HEK293T (cell line): ENCODE results near the gene SAXO1.

Experiments
- ARNT ChIP-seq: fragments of 450-650 bp; IDR thresholded peaks from 2 replicates; pipeline ENCODE4 v1.6.1; 2017; ENCODE audit warnings: mild to moderate bottlenecking
- FOXA1 ChIP-seq: fragments of 450-650 bp; IDR thresholded peaks from 2 replicates; pipeline ENCODE4 v1.6.1; 2016; ENCODE audit warnings: mild to moderate bottlenecking

DNA sequence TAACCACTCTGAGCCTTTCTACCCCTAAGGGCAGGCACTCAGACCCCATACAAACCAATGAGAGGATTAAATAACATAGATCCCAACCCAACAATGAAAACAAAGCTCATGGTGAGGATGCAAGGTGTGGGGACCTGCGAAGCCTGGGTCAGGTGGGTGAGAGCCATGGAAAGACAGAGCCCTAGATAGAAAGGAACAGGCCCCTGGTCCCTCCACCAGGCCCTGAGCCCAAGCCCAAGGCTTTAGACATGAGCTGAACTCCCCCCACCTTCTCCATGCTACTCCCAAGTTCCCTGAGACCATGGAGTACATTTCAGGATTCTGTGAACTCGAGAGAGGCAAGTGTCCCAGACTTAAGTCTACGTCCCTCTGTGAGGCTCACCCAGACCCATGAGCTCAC is 106.5 kb downstream of the SAXO1 start:
- TF ChIP-seq ARNT (no peak), FOXA1 (no peak)
